Measurements from ENCODE around the gene POLDIP3.
"Not testable (repeated sequence)": the region's sequence is repeated elsewhere in the genome, so short reads cannot be mapped to it uniquely, and the experiment has no call there.

The POLDIP3 gene

GRCh38 chr22:42619261-42620063, 4.8 kb upstream of the POLDIP3 start:
- DNase-seq, result no peak

GRCh38 chr22:42617155-42617983, 2.7 kb upstream of the POLDIP3 start:
- DNase-seq, result no peak

DNA sequence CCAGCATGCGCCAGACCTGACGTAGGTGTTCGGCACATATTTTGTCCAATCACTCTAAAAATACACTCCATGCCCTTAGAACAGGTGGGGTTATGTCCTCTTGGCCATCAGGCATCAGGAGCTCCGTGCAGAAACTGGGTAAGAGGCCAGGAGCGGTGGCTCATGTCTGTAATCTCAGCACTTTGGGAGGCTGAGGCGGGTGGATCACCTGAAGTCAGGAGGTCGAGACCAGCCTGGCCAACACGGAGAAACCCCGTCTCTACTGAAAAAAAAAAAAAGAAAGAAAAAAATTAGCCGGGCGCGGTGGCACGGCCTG, 1.1 kb upstream of the POLDIP3 start:
- not testable (repeated sequence) for DNase-seq

- peak; percentile 87 for DNase-seq
Observed at GRCh38 chr22:42615092-42615859, 593 bp upstream of the POLDIP3 start.

GRCh38 chr22:42613872-42614301, 796 bp downstream of the POLDIP3 start:
- peak; percentile 27 for DNase-seq

- DNase-seq, result no peak
Observed at GRCh38 chr22:42612336-42612735, 2.3 kb downstream of the POLDIP3 start.

DNA sequence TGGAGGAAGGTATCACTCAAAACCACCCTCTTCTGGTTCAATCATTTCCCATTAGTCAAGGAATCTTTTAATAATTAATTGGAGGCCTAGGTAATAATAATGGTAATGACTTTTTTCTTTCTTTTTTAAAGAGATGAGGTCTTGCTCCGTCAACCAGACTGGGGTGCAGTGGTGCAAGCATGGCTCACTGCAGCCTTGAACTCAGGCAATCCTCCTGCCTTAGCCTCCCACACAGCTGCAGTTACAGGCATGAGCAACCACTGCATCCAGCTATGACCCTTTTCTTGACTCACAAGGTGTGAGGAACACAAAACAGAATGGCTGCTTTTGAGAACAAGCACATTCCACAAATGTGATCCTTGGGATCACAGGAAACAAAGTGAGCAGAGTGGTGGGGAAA, 3.6 kb downstream of the POLDIP3 start:
- no peak for DNase-seq

- no peak for DNase-seq
Observed at GRCh38 chr22:42610186-42610585, 4.5 kb downstream of the POLDIP3 start.

GRCh38 chr22:42608823-42609361, 5.8 kb downstream of the POLDIP3 start:
- DNase-seq, result no peak

GRCh38 chr22:42608136-42608822, 6.4 kb downstream of the POLDIP3 start:
- no peak for DNase-seq

DNA sequence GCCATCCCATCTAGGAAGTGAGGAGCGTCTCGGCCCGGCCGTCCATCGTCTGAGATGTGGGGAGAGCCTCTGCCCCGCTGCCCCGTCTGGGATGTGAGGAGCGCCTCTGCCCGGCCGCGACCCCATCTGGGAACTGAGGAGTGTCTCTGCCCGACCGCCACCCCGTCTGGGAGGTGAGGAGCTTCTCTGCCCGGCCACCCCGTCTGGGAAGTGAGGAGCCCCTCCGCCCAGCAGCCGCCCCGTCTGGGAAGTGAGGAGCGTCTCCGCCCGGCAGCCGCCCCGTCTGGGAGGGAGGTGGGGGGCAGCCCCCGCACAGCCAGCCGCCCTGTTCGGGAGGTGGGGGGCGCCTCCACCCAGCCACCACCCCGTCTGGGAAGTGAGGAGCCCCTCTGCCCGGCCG, 7.0 kb downstream of the POLDIP3 start:
- DNase-seq, result not testable (repeated sequence)

DNA sequence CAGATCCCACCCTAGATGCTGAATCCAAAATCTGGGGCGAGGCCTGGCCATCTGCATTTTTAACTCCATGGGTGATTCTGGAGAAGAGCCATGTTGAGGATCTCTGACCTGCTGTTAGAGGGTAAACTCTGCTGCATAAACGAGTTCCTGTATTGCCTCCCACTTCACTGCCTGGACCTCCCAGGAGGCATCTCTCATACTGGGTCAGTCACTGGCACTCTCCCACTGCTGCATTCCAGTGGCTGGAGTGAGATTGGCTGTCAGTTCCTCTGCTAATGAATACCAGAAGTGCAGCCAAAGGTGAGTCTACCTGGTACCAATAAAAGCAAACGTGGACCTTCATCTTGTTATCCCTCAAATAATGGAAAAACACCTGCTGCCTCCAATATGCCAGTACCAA, 10.3 kb downstream of the POLDIP3 start:
- no peak for DNase-seq

DNA sequence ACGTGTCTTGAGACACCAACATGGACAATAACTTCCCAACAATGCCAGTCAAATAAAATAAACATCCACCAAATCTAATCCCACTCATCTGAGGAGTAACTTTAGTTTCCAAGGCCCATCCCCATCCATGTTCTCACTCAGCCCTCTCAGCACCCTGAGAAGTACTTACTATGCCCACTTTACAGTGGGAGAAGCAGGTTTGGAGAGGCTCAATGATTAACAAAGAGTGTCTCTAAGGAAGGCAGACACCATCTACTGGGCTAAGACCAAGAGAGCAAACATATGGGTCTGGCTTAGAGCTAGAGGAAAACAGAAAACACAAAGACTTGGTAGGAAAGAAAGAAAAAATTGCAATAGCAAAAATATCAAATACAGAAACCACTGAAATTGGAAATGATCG, 11.3 kb downstream of the POLDIP3 start:
- DNase-seq, result no peak

GRCh38 chr22:42602470-42602869, 12.2 kb downstream of the POLDIP3 start:
- DNase-seq, result no peak

- no peak for DNase-seq
Observed at GRCh38 chr22:42601879-42602465, 12.7 kb downstream of the POLDIP3 start.

DNA sequence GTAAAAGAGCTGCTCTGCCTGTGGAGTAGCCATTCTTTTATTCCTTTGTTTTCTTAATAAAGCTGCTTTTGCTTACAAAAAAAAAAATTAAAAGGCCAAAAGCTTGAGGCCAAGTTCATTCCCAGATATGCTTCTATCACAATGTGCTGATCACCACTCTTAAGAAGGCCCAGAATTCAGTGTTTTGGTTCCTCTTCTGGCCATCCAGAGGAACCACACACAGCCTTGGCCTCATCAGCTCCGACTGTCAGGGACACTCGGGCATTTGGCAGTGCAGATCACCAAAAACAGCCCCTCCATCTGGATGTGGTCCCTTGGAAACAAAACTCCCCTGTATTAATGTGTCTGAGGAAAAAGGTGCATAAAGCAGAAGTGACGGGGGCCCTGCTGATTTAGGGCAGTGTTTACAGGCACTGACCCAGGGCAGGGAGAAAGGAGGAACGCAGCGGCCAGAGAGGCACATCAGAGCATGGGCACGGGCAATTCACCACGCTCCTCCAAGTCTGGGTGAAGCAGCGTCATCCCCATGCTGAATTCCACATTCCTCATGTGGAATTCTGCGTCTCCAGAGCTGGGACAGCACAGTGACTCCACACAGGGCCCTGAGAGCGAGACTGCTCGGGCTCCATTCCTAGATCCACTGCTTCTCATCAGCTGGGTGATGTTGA, 17.7 kb downstream of the POLDIP3 start:
- DNase-seq, result no peak

GRCh38 chr22:42596336-42596735, 18.3 kb downstream of the POLDIP3 start:
- DNase-seq, result no peak

DNA sequence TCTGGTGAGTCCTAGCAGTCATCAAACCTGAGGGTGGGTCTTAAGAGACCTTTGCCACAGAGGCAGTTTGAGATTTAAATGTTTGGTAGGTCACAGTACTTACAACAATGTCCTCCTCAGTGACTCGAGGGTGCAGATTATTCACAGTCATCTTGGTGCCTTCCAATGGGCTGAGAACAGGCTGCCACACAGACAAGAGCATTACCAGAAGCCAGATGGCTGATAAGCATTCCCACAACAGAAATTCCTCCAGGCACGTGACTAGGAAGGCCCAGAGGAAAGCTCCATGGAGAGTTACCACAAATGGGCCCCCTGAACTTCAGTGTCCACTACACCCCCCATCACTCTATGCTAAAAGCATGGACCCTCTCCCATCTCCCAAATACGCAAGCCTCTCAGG, 19.2 kb downstream of the POLDIP3 start:
- no peak for DNase-seq

GRCh38 chr22:42591987-42592386, 22.7 kb downstream of the POLDIP3 start:
- DNase-seq, result no peak

DNA sequence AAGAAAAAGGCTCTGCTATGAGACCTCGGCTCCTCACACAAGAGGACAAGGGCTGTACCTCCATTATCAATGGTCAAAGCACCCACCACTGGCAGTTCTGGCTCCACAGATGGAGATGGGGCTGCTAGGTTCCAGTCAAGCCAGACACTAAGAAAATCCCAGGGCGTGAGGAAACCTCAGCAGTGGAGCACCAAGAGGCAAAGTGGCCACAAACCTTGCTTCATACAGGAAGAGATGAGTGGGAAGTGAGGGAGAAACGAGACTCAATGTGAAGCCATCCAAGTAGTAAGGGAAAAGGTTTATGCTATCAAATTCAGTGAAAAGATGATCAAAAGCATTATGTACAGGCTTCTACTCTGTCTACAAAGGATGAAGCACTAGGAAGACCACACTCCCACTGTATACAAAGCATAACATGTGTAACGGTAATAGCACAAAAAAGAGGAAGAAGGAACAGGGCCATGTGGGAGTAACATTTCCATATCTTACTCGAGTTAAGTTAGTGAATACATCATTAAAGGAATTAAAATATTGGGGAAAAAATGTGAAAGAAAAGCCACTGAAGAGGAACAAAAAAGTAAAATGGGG, 27.0 kb downstream of the POLDIP3 start:
- DNase-seq, result no peak

GRCh38 chr22:42586381-42586780, 28.3 kb downstream of the POLDIP3 start:
- no peak for DNase-seq
